Measurements from ENCODE around the gene SLC7A1. TPM values are rescaled to one million over a fixed set of nuclear protein-coding genes. Genes with fewer than 3 reads are reported as not detected.

SLC7A1 gene
- total and polyA plus RNA-seq, 4 experiments from 2014 or later = 2.8 to 42.6 (median 22.8) TPM

DNA sequence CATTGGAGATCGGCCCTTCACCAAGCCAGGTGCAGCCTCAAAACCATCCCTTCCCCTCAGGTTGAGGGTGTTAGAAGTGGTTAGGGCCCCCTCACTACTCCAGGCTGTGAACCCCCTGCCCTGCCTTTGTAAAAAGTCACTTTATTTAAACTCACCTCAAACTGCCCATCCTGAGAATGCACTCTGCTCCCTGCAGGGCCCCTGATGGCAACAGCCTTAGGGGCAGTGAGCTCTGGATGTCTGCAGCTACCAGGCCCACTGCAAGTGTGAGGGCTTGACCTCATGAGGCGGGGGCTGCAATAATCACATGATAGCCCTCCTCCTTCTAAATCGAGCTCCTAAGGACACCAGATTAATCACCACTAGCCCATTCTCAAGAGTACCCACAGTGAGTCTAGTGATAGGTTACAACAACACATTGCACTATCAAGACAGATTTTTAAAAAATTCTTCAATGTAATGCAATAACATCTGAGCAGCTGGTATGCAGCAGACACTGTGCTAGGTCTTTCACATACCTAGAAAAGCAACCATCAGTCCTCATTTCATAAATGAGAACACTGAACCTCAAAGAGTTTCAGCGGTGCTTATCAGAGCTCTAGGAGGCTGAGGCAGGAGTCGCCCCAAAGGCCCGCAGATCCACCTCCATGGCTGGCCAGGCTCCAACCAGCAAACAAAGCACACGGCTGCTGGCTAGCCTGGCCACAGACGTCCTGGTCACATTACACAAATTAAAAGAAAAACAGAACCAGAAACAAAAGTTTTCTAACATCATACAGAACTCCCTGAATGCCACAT is 26.0 kb downstream of the SLC7A1 start:
- Histone ChIP-seq H3K9me3 (ENCODE audit: control insufficient read depth in 1 of 2, low read length in 2 of 2) (no peaks in the 10 kb centered on the region), H3K36me3 (ENCODE audit: insufficient read depth, low read length) (no peaks in the 10 kb centered on the region), H3K4me3 (ENCODE audit: low read length in 2 of 2) (no peak overlapping the region), H3K4me1 (ENCODE audit: insufficient read depth, low read length) (peaks cover 16% of the 10 kb centered on the region), H3K27me3 (ENCODE audit: insufficient read depth, low read length) (no peaks in the 10 kb centered on the region), H3K27ac (ENCODE audit: low read depth, low read length) (no peak overlapping the region)
- H3K27ac Mint-ChIP-seq = peak overlapping the region in 2 of 7 donors; percentile 9 to 20
- H3K27me3 Mint-ChIP-seq = no peaks in the 10 kb centered on the region
- H3K4me1 Mint-ChIP-seq = peaks cover 26 to 79% (median 47%) of the 10 kb centered on the region in 4 donors
- intact Hi-C loops (cut with micrococcal nuclease) = no loop called here
- H3K9me3 Mint-ChIP-seq = no peaks in the 10 kb centered on the region
- CTCF ChIA-PET (ENCODE audit: partially characterized antibody) = interaction anchor here (1.4 kb wide), 1 partner anchor 61 kb away, joined by 3 read pairs; no protein-coding TSS in a partner anchor
- DNase-seq = no peak
- POLR2A ChIA-PET (ENCODE audit: partially characterized antibody) = no interaction called here
- peaks cover 0 to 4% of the 10 kb centered on the region in 2 donors for H3K36me3 Mint-ChIP-seq
- H3K4me3 Mint-ChIP-seq = no peak overlapping the region

DNA sequence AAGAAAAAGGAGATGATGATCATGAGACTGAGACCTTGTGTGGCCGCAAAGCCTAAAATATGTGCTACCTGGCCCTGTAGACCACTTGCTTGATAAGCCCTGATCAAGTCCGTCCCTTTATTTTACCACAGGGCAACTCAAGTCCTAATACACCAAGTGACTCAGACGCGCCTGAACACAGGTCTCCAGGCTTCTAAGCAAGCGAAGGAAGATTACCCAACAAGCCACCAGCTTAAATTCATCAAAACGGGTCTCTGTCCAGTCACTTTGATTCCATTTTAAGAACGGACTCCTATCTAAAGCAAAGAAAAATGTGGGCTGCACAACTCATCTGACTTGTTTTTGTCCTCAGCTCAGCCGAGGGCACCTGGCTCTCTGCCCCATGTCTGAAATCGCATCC is 26.8 kb downstream of the SLC7A1 start:
- CTCF ChIA-PET (ENCODE audit: partially characterized antibody) = interaction anchor here (1.4 kb wide), 1 partner anchor 60 kb away, joined by 3 read pairs; no protein-coding TSS in a partner anchor
- H3K4me3 ChIP-seq (ENCODE audit: low read length in 2 of 2) = no peak overlapping the region
- Mint-ChIP-seq H3K27ac (peak overlapping the region in 1 of 7 donors; percentile 33), H3K4me1 (peaks cover 25 to 77% (median 46%) of the 10 kb centered on the region in 4 donors), H3K4me3 (no peak overlapping the region), H3K36me3 (peaks cover 0 to 4% of the 10 kb centered on the region in 2 donors), H3K9me3 (no peaks in the 10 kb centered on the region), H3K27me3 (no peaks in the 10 kb centered on the region)
- no peak overlapping the region for H3K27ac ChIP-seq (ENCODE audit: low read depth, low read length)
- H3K4me1 ChIP-seq (ENCODE audit: insufficient read depth, low read length) = peaks cover 16% of the 10 kb centered on the region
- no peak for DNase-seq
- intact Hi-C loops (cut with micrococcal nuclease) = no loop called here
- no peaks in the 10 kb centered on the region for H3K36me3 ChIP-seq (ENCODE audit: insufficient read depth, low read length)
- no peaks in the 10 kb centered on the region for H3K27me3 ChIP-seq (ENCODE audit: insufficient read depth, low read length)
- H3K9me3 ChIP-seq (ENCODE audit: control insufficient read depth in 1 of 2, low read length in 2 of 2) = no peaks in the 10 kb centered on the region
- POLR2A ChIA-PET (ENCODE audit: partially characterized antibody) = no interaction called here

DNA sequence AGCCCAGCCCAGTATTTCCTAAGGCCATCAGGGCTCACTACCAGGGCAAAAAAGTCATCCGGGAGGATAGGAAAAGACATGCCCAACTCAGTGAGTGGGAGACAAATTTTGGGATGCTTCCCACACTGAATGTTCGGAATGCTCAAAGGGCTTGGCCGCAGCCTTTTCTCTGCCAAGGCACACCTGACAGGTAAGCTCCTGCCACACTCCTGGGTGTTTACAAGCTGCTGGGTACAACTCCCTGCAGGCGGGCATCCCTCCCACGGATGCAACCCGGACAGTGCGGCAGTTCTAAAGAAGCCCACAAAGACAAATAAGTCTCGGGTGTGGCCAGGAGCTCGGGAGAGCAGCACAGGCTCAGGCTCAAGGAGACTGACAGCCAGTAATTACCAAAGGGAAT is 28.1 kb downstream of the SLC7A1 start:
- Histone ChIP-seq H3K27me3 (ENCODE audit: insufficient read depth, low read length) (no peaks in the 10 kb centered on the region), H3K4me3 (ENCODE audit: low read length in 2 of 2) (no peak overlapping the region), H3K27ac (ENCODE audit: low read depth, low read length) (no peak overlapping the region), H3K4me1 (ENCODE audit: insufficient read depth, low read length) (peaks cover 16% of the 10 kb centered on the region), H3K36me3 (ENCODE audit: insufficient read depth, low read length) (no peaks in the 10 kb centered on the region), H3K9me3 (ENCODE audit: control insufficient read depth in 1 of 2, low read length in 2 of 2) (no peaks in the 10 kb centered on the region)
- peaks cover 22 to 78% (median 46%) of the 10 kb centered on the region in 4 donors for H3K4me1 Mint-ChIP-seq
- intact Hi-C loops (cut with micrococcal nuclease) = no loop called here
- no peaks in the 10 kb centered on the region for H3K27me3 Mint-ChIP-seq
- no peak overlapping the region for H3K4me3 Mint-ChIP-seq
- peaks cover 0 to 4% of the 10 kb centered on the region in 2 donors for H3K36me3 Mint-ChIP-seq
- no peak for DNase-seq
- peak overlapping the region in 1 of 7 donors; percentile 17 for H3K27ac Mint-ChIP-seq
- H3K9me3 Mint-ChIP-seq = no peaks in the 10 kb centered on the region
- POLR2A ChIA-PET (ENCODE audit: partially characterized antibody) = interaction anchor here (0.6 kb wide), 1 partner anchor 549 kb away, joined by 3 read pairs; no protein-coding TSS in a partner anchor
- CTCF ChIA-PET (ENCODE audit: partially characterized antibody) = interaction anchor here (0.6 to 1.9 kb wide), 5 partner anchors 13 to 579 kb away, joined by 3 to 6 read pairs (median 3); no protein-coding TSS in a partner anchor

DNA sequence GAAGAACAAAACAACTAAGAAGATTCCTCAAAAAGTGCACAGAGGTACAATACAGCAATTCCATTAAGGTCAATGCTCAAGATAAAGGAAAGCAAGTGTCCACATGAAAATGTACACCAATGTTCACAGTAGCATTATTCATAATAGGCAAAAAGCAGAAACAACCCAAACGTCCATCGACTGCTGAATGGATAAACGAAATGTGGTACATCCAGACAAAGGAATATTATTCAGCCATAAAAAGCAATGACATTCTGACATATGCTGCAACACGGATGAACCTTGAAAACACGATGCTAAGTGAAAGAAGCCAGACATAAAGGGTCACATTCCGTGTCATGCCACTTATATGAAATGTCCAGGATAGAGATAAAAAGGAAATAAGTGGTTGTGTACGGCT is 29.3 kb downstream of the SLC7A1 start:
- Mint-ChIP-seq H3K27me3 (no peaks in the 10 kb centered on the region), H3K4me3 (no peak overlapping the region), H3K4me1 (peaks cover 22 to 75% (median 38%) of the 10 kb centered on the region in 4 donors), H3K9me3 (no peaks in the 10 kb centered on the region), H3K27ac (no peak overlapping the region), H3K36me3 (no peaks in the 10 kb centered on the region)
- no peak for DNase-seq
- CTCF ChIA-PET (ENCODE audit: partially characterized antibody) = interaction anchor here (0.9 to 2.9 kb wide), 3 partner anchors 69 to 141 kb away, joined by 3 to 20 read pairs (median 6); no protein-coding TSS in a partner anchor
- intact Hi-C loops (cut with micrococcal nuclease) = no loop called here
- Histone ChIP-seq H3K27ac (ENCODE audit: low read depth, low read length) (no peak overlapping the region), H3K27me3 (ENCODE audit: insufficient read depth, low read length) (no peaks in the 10 kb centered on the region), H3K4me1 (ENCODE audit: insufficient read depth, low read length) (peaks cover 16% of the 10 kb centered on the region), H3K4me3 (ENCODE audit: low read length in 2 of 2) (no peak overlapping the region), H3K9me3 (ENCODE audit: control insufficient read depth in 1 of 2, low read length in 2 of 2) (no peaks in the 10 kb centered on the region), H3K36me3 (ENCODE audit: insufficient read depth, low read length) (no peaks in the 10 kb centered on the region)
- POLR2A ChIA-PET (ENCODE audit: partially characterized antibody) = no interaction called here

DNA sequence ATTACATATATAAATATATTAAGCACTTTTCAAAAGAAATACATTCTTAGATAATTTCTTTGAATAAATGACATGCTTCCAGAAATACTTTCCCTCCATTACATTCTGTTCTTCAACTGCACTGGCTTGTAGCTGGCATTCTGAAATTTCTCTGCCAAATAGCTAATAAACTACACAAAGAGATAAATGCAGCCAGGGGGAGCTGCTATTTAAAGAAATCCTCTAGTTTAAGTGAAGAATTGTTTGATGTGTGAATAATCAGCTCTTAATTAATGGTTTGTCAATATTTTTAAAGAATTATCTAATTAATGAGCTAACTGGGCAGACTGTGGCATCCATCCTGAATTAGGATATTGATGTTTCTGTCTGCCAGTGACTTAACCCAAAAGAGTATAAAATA is 30.7 kb downstream of the SLC7A1 start:
- Mint-ChIP-seq H3K27ac (peak overlapping the region in 4 of 7 donors; percentile 4 to 43 (median 24)), H3K4me3 (no peak overlapping the region), H3K27me3 (no peaks in the 10 kb centered on the region), H3K4me1 (peaks cover 28 to 72% (median 42%) of the 10 kb centered on the region in 4 donors), H3K9me3 (no peaks in the 10 kb centered on the region), H3K36me3 (no peaks in the 10 kb centered on the region)
- H3K4me1 ChIP-seq (ENCODE audit: insufficient read depth, low read length) = peaks cover 16% of the 10 kb centered on the region
- no peak overlapping the region for H3K4me3 ChIP-seq (ENCODE audit: low read length in 2 of 2)
- H3K27me3 ChIP-seq (ENCODE audit: insufficient read depth, low read length) = no peaks in the 10 kb centered on the region
- ChIA-PET CTCF (ENCODE audit: partially characterized antibody) (interaction anchor here (1.0 to 2.9 kb wide), 10 partner anchors 9 to 550 kb away, joined by 3 to 20 read pairs (median 4); no protein-coding TSS in a partner anchor), POLR2A (ENCODE audit: partially characterized antibody) (no interaction called here)
- intact Hi-C loops (cut with micrococcal nuclease) = no loop called here
- DNase-seq = no peak
- H3K9me3 ChIP-seq (ENCODE audit: control insufficient read depth in 1 of 2, low read length in 2 of 2) = no peaks in the 10 kb centered on the region
- H3K36me3 ChIP-seq (ENCODE audit: insufficient read depth, low read length) = no peaks in the 10 kb centered on the region
- no peak overlapping the region for H3K27ac ChIP-seq (ENCODE audit: low read depth, low read length)

DNA sequence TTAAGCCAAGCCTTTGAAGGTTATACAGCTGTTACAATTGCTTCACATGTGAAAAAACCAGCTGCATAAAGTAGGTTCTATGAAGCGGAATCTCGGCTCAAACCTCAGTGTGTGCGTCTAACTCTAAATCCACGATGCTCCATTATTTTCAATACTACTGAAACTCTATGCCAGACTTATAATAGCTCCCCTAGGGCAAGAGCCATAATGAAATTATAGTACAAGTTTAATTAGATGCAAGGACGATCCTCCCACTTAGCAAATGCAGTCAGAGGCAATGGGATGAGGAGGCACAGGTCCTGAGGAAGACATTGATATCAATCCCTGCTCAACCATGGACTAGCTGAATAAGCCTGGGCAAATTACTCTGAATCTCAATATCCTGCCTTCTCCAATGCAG is 31.1 kb downstream of the SLC7A1 start:
- no peaks in the 10 kb centered on the region for H3K9me3 ChIP-seq (ENCODE audit: control insufficient read depth in 1 of 2, low read length in 2 of 2)
- Mint-ChIP-seq H3K36me3 (no peaks in the 10 kb centered on the region), H3K27me3 (no peaks in the 10 kb centered on the region), H3K9me3 (no peaks in the 10 kb centered on the region), H3K27ac (no peak overlapping the region), H3K4me1 (peaks cover 25 to 67% (median 40%) of the 10 kb centered on the region in 4 donors), H3K4me3 (no peak overlapping the region)
- no peak overlapping the region for H3K4me3 ChIP-seq (ENCODE audit: low read length in 2 of 2)
- H3K4me1 ChIP-seq (ENCODE audit: insufficient read depth, low read length) = peaks cover 16% of the 10 kb centered on the region
- CTCF ChIA-PET (ENCODE audit: partially characterized antibody) = interaction anchor here (1.0 to 2.9 kb wide), 10 partner anchors 9 to 550 kb away, joined by 3 to 20 read pairs (median 4); no protein-coding TSS in a partner anchor
- DNase-seq = no peak
- POLR2A ChIA-PET (ENCODE audit: partially characterized antibody) = no interaction called here
- H3K27me3 ChIP-seq (ENCODE audit: insufficient read depth, low read length) = no peaks in the 10 kb centered on the region
- intact Hi-C loops (cut with micrococcal nuclease) = no loop called here
- H3K27ac ChIP-seq (ENCODE audit: low read depth, low read length) = no peak overlapping the region
- H3K36me3 ChIP-seq (ENCODE audit: insufficient read depth, low read length) = no peaks in the 10 kb centered on the region

DNA sequence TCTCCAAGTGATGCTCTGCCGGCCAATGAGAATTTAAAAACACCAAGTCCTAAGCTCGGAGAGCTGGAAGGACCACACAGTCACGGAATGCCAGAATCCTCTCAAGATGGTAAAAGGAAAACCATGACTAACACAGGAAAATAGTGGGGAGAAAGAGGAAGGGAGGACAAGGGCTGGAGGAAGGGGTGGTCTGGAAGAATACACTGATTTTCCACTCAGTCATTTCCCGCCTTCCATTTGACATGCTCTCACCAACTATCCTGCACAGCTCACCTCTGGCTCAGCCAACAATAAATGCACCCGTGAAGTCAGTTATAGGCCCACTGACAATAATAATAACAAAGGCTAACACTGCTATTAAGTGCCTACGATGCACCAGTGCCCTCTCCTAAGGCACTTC is 31.5 kb downstream of the SLC7A1 start:
- intact Hi-C loops (cut with micrococcal nuclease) = no loop called here
- Mint-ChIP-seq H3K9me3 (no peaks in the 10 kb centered on the region), H3K4me1 (peaks cover 25 to 63% (median 38%) of the 10 kb centered on the region in 4 donors), H3K36me3 (no peaks in the 10 kb centered on the region), H3K27ac (no peak overlapping the region), H3K27me3 (no peaks in the 10 kb centered on the region), H3K4me3 (no peak overlapping the region)
- DNase-seq = no peak
- H3K36me3 ChIP-seq (ENCODE audit: insufficient read depth, low read length) = no peaks in the 10 kb centered on the region
- POLR2A ChIA-PET (ENCODE audit: partially characterized antibody) = no interaction called here
- CTCF ChIA-PET (ENCODE audit: partially characterized antibody) = interaction anchor here (0.7 to 2.9 kb wide), 6 partner anchors 9 to 147 kb away, joined by 3 to 20 read pairs (median 11); no protein-coding TSS in a partner anchor
- no peaks in the 10 kb centered on the region for H3K9me3 ChIP-seq (ENCODE audit: control insufficient read depth in 1 of 2, low read length in 2 of 2)
- no peak overlapping the region for H3K4me3 ChIP-seq (ENCODE audit: low read length in 2 of 2)
- no peak overlapping the region for H3K27ac ChIP-seq (ENCODE audit: low read depth, low read length)
- H3K27me3 ChIP-seq (ENCODE audit: insufficient read depth, low read length) = no peaks in the 10 kb centered on the region
- H3K4me1 ChIP-seq (ENCODE audit: insufficient read depth, low read length) = peaks cover 16% of the 10 kb centered on the region
